ENCODE measurements around the gene SLC26A11. TPM values are rescaled to one million over a fixed set of nuclear protein-coding genes. Genes with fewer than 3 reads are reported as not detected.
"Not testable (repeated sequence)": the region's sequence is repeated elsewhere in the genome, so short reads cannot be mapped to it uniquely, and the experiment has no call there.

SLC26A11 gene
- total RNA-seq, 1 donor from 2014 or later: 25.5 TPM

GRCh38 chr17:80243526-80244433 lies 23.6 kb downstream of the SLC26A11 start:
- no peak for DNase-seq (ENCODE audit: low spot score)

GRCh38 chr17:80244448-80244847 lies 24.2 kb downstream of the SLC26A11 start:
- not testable (repeated sequence) for DNase-seq (ENCODE audit: low spot score)

- DNase-seq (ENCODE audit: low spot score): no peak
These were observed 24.8 kb downstream of the SLC26A11 start for GRCh38 chr17:80244871-80245509.

DNA sequence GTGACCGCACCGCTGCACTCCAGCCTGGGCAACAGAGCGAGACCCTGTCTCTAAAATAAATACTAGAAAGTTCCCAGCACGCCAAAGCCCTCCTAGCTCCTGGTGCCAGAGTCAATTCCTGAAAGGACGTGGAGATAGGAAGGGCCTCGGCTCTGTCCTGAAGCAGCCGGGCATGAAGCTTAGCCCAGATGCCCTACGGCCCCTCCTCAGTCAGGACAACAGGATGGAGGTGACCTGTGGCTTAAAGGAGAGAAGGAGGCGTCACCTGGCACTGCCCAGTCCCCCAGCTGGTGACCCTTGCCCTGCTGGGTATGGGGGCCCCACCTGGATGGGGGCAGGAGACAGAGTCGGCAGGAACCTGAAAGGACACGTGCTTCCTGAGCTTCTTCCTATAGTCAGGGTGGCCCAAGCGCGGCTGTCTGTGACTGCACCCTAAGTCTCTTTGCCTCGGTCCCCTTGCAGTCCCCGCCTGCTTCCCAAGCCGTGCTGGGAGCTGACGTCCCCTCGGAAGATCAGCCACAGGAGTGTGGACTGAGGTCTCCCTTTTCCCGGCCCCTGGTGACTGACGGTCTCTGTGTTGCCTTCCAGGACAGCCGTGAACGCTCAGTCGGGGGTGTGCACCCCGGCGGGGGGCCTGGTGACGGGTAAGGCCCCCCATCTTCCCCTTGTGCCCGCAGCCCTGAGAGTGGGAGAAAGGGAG lies 25.5 kb downstream of the SLC26A11 start:
- no peak for DNase-seq (ENCODE audit: low spot score)

DNA sequence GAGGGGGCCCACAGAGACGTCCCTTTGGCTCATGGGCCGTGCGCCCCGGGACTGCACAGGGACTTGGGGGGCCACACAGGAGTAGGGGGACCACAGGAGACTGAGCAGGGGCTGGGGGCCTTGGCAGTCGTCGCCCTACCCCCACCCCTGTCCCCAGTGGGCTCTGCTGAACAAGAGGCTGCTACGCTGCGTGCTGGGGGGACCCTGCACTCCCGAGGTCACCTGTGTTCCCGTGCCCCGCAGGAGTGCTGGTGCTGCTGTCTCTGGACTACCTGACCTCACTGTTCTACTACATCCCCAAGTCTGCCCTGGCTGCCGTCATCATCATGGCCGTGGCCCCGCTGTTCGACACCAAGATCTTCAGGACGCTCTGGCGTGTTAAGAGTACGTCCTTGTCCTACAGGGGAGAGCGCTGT lies 26.0 kb downstream of the SLC26A11 start:
- DNase-seq (ENCODE audit: low spot score): no peak

DNA sequence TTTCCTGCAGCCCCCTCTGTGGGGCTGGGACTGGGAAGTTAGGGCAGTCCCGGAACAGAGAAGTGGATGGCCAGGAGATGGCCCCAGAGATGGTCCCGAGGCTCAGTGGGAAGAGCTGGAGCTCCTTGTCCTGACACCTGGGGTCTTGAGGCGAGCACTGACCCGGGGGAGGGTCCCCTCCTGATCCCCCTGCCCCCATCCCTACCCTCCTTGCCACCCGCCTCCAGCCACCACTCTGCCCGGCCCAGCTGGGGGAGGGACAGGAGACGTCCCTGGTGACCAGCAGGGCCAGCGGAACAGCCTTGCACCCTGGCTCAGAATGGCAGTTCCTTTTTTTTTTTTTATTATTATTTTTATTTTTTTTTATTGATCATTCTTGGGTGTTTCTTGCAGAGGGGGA lies 26.5 kb downstream of the SLC26A11 start:
- no peak for DNase-seq (ENCODE audit: low spot score)

DNA sequence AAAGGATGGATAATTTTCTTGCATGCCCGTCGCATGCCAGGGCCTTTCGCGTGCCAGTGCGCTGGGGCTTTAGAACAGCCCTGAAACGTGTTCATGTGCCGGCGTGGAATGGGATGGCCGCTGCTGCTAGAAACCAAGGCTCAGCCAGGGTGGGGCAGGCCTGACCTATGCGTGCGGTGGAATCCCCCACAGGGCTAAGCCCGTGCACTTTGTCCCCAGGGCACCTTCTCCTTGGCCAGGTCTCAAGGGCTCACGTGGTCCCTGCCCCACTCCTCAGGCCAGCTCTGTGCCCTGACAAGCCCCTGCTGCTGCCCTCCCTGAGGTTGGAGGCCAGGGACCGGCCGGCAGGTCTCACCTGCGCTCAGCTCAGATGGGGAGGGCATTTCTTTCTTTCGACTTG lies 27.3 kb downstream of the SLC26A11 start:
- no peak for DNase-seq (ENCODE audit: low spot score)

DNA sequence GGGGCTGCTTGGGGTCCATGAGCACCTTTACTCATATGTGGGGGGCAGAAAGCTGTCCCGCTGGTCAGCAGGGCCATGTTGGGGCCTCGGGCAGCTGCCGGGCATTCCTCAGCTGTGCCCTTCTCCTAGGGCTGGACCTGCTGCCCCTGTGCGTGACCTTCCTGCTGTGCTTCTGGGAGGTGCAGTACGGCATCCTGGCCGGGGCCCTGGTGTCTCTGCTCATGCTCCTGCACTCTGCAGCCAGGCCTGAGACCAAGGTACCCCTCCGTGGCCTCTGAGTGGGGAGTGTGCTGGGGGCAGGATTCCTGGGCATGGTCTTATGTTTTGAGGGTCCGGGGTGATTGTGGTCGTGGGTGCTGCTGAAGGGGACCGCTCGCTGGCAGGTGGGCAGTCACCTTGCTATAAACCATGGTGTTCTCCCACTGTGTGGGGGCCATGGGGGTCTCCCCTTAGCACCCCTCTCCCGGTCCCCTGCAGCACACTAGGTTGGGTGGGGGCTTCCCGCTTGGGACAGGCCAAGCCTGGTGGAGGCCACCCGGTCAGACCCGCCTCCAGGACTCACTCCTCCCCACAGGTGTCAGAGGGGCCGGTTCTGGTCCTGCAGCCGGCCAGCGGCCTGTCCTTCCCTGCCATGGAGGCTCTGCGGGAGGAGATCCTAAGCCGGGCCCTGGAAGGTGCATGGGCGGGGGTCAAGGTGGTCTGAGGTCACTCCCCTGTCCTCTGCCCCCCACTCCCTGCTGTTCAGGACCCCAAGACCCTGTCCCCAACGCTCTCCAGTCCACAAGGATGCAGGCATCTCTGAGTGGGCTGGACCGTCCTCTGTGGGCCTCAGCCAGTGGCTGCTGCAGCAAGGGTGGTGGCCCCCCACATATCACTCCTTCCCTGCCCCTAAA lies 28.0 kb downstream of the SLC26A11 start:
- no peak for DNase-seq (ENCODE audit: low spot score)

DNA sequence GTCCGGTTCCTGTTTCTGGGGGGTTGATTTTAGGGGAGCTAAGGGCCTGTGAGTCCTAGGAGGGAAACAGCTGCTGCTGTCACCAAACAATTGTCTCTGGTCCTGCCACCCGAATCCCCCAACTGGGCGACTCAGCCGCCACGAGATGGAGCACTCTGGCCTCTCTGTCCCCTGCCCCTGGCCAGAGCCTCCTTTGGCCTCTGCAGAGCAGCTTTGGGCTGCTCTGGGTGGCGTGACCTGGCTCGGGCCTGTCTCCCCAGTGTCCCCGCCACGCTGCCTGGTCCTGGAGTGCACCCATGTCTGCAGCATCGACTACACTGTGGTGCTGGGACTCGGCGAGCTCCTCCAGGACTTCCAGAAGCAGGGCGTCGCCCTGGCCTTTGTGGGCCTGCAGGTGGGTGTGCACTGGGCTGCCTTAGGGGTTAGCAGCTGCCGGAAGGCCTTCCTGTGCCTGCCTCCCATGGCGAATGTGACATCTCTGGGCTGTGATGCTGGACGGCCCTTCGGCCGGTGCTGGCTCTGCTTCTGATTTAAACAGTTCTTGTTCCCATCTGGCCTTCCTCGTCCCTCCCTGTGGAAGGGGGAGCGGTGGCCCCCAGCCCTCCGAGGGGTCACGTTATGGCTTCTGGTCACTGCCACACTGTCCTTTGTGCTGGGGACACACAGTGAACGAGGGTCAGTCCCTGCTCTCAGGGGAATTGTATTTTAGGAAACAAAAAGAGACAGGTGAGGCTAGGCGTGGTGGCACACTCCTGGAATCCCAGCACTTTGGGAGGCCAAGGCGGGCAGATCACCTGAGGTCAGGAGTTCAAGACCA lies 28.9 kb downstream of the SLC26A11 start:
- DNase-seq (ENCODE audit: low spot score): no peak

GRCh38 chr17:80251966-80252365 lies 31.7 kb downstream of the SLC26A11 start:
- DNase-seq (ENCODE audit: low spot score): no peak

DNA sequence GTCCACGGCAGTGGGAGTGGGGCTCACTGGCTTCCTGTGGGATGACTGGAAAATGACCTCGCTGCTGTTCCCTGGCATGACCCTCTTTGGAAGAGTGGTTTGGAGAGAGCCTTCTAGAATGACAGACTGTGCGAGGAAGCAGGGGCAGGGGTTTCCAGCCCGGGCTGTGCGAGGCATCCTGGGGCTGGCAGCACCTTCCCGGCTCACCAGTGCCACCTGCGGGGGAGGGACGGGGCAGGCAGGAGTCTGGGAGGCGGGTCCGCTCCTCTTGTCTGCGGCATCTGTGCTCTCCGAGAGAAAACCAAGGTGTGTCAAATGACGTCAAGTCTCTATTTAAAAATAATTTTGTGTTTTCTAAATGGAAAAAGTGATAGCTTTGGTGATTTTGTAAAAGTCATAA lies 32.6 kb downstream of the SLC26A11 start:
- DNase-seq (ENCODE audit: low spot score): peak; percentile 72

- DNase-seq (ENCODE audit: low spot score): no peak
These were observed 33.6 kb downstream of the SLC26A11 start for GRCh38 chr17:80253631-80254395.

DNA sequence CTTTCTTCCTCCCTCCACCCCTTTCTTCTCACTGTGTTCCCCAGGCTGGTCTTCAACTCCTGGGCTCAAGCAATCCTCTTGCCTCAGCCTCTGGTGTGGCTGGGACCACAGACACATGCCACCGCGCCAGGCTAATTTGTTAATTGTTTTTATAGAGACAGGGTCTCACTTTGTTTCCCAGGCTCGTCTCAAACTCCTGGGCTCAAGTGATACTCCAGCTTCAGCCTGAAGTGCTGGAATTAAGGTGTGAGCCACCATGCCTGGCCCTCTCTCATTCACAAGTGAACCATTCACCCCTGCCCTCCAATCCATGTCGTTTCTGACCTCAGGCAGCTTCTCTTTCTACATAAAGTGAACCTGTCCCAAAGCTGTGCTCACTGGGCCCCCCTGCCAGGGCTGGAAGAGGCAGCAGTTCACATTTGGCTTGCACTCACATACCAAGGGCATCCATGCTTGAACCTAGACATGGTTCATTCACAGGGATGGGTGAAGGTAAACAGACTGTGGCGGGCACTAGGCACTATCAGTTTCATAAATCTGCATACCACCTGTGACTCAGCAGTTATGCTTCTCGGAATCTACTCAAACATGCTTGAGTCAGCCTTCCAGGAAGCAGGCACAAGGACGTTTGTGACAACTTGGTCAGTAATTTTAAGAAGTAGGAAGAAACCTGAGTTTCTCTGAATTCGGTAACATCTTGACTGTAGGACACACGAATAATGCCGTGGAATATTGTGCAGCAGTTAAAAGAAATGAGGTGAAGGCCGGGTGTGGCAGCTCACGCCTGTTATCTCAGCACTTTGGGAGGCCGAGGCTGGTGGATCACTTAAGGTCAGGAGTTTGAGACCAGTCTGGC lies 34.4 kb downstream of the SLC26A11 start:
- peak; percentile 82 for DNase-seq (ENCODE audit: low spot score)

DNA sequence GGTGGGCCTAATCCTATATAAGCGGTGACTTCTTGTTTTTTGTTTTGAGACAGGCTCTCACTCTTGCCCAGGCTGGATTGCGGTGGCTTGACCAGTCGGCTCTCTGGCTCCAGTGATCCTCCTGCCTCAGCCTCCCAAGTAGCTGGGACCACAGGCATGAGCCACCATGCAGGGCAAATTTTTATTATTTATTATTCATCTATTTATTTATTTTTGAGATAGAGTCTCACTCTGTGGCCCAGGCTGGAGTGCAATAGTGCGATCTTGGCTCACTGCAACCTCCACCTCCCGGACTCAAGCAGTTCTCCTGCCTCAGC lies 35.8 kb downstream of the SLC26A11 start:
- no peak for DNase-seq (ENCODE audit: low spot score)

- DNase-seq (ENCODE audit: low spot score): no peak
These were observed 37.5 kb downstream of the SLC26A11 start for GRCh38 chr17:80257716-80258213.

DNA sequence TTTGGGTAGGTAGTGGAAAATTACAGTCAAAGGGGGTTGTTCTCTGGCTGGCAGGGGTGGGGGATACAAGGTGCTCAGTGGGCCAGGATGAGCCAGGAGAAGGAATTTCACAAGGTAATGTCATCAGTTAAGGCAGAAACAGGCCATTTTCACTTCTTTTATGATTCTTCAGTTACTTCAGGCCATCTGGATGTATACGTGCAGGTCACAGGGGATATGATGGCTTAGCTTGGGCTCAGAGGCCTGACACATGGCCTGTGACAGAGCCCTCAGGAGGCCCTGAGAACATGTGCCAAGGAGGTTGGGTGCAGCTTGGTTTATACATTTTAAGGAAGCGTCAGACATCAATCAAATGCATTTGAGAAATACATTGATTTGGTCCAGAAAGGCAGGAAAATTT lies 38.1 kb downstream of the SLC26A11 start:
- not testable (repeated sequence) for DNase-seq (ENCODE audit: low spot score)

- DNase-seq (ENCODE audit: low spot score): no peak
These were observed 39.3 kb downstream of the SLC26A11 start for GRCh38 chr17:80259457-80260068.

DNA sequence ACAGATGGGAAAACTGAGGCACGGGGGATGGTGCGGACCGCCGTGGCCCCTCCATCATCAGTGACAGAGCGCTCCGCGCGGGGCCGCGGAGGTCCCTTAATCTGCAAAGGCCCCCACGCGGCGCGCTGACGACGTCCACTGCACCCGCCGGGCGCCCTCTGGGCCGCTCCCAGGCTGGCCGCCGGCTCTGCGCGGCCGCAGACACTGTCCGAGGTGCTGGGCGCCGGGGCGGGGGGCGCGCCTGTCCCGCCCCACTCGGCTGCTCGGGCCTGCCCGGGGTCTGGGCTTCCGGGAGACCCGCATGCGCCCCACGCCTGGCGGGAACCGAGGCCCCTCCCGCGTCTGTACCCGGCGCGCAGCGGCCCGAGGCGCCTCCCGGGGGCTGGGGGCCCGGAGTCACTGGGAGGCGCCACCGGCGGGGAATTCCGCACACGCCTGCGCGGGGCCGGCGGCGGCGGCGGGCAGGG lies 39.9 kb downstream of the SLC26A11 start:
- peak; percentile 67 for DNase-seq (ENCODE audit: low spot score)
